ENCODE data around the gene EPN1. TPM values are rescaled to one million over a fixed set of nuclear protein-coding genes. Genes with fewer than 3 reads are reported as not detected.

EPN1 gene
- total and polyA plus RNA-seq, 9 of the 15 experiments (the other 6 are each of a cell fraction or from before 2014, with no cell fraction given), result 0.08 to 138 (median 12.7) TPM

- TF ChIP-seq ZBTB40 (IDR thresholded peaks at IDR 0.05) (no peak), ZBTB40 (CRISPR knock-in tag; IDR thresholded peaks at IDR 0.05) (no peak), SRF (CRISPR knock-in tag; IDR thresholded peaks at IDR 0.05) (peak in 1 of 2 experiments; percentile 40; a peak in 1 of 4 replicates), TRIM28 (IDR thresholded peaks at IDR 0.05) (no peak), ZBTB11 (CRISPR knock-in tag; IDR thresholded peaks at IDR 0.05) (peak in 1 of 3 experiments; percentile 61; a peak in 2 of 6 replicates), NKRF (IDR thresholded peaks at IDR 0.05; ENCODE audit: borderline replicate concordance) (0 out of 2 replicates have a peak, but pooled peaks have one; percentile 36), HINFP (tag; conservative IDR thresholded peaks at IDR 0.05; ENCODE audit: low read depth) (no peak), ARID1B (IDR thresholded peaks at IDR 0.05) (peak; percentile 27; the same call in 1 of the 2 replicates), TAL1 (IDR thresholded peaks at IDR 0.05) (peak; percentile 10; the same call in 1 of the 2 replicates)
Observed at GRCh38 chr19:55677572-55678028, 2.6 kb downstream of the EPN1 start (continued).
